Osteoblast (primary cell): ENCODE data around the gene NANOS1. TPM values are rescaled to one million over a fixed set of nuclear protein-coding genes. Genes with fewer than 3 reads are reported as not detected.

ENCODE experiments used
- DNase-seq: peaks from one replicate; pipeline ENCODE4 v3.0.0; 2011; ENCODE audit warnings: low spot score, mixed read lengths; ENCODE audit not compliant: insufficient read length; ENCODE audit errors: missing footprints
- H2AFZ ChIP-seq: 2 replicates; pipeline ENCODE4 v1.6.0; 2011; ENCODE audit warnings: mild to moderate bottlenecking, low read length
- H3K27ac ChIP-seq: 2 replicates; pipeline ENCODE4 v1.5.1; 2011; ENCODE audit warnings: mild to moderate bottlenecking, low read depth, low read length, moderate library complexity
- H3K27me3 ChIP-seq: 2 replicates; pipeline ENCODE4 v1.6.0; 2012; ENCODE audit warnings: mild to moderate bottlenecking, control low read depth, inconsistent platforms, low read length, moderate library complexity; ENCODE audit not compliant: insufficient read depth
- H3K36me3 ChIP-seq: 2 replicates; pipeline ENCODE4 v1.5.1; 2011; ENCODE audit warnings: mild to moderate bottlenecking, low read length, control low read depth, moderate library complexity; ENCODE audit not compliant: insufficient read depth
- H3K4me1 ChIP-seq: 2 replicates; pipeline ENCODE4 v1.5.1; 2011; ENCODE audit warnings: mild to moderate bottlenecking, low read length, control low read depth, moderate library complexity; ENCODE audit not compliant: insufficient read depth
- H3K4me2 ChIP-seq: 2 replicates; pipeline ENCODE4 v1.6.0; 2011; ENCODE audit warnings: mild to moderate bottlenecking, low read length; ENCODE audit not compliant: insufficient read depth
- H3K4me3 ChIP-seq: fragments of 200-600 bp; sonication (generic); 3 replicates; pipeline ENCODE4 v1.5.1; 2012; ENCODE audit warnings: mild to moderate bottlenecking, low read length, inconsistent platforms; ENCODE audit not compliant: insufficient read depth
- H3K79me2 ChIP-seq: 2 replicates; pipeline ENCODE4 v1.6.0; 2012; ENCODE audit warnings: mild to moderate bottlenecking, low read length, control low read depth, inconsistent platforms; ENCODE audit not compliant: insufficient read depth
- H3K9me3 ChIP-seq: 2 replicates; pipeline ENCODE4 v1.5.1; 2011; ENCODE audit warnings: low read depth, low read length, control low read depth
- H4K20me1 ChIP-seq: 2 replicates; pipeline ENCODE4 v1.6.0; 2012; ENCODE audit warnings: mild to moderate bottlenecking, low read length, control low read depth; ENCODE audit not compliant: insufficient read depth
- CTCF ChIP-seq: IDR thresholded peaks from 2 replicates; pipeline ENCODE4 v1.5.1; 2011; ENCODE audit warnings: mild to moderate bottlenecking, low read depth, low read length, moderate library complexity; ENCODE audit errors: extremely low read depth
- small RNA-seq: library from RNA; depleted of rRNA; stranded (forward); fragments of <200 nt; gene quantifications from one replicate; pipeline ENCODE3, GENCODE V24; 2012
- total RNA-seq: library from RNA; depleted of rRNA; stranded (reverse); fragments of >200 nt; gene quantifications from 2 replicates; pipeline ENCODE4 v1.2.3, GENCODE V29; 2012

Gene NANOS1
- total RNA-seq, 1 donor: 1.1 TPM

GRCh38 chr10:119079599-119080520, 50.3 kb downstream of the NANOS1 start:
- H2AFZ ChIP-seq: peak overlapping the region; percentile 81
- H3K4me2 ChIP-seq: peak overlapping the region; percentile 96
- H3K4me1 ChIP-seq: peaks cover 15% of the 10 kb centered on the region
- H3K79me2 ChIP-seq: peaks cover 67% of the 10 kb centered on the region
- H3K4me3 ChIP-seq: peak overlapping the region; percentile 99
- DNase-seq: peak; percentile 96
- H4K20me1 ChIP-seq: peaks cover 45% of the 10 kb centered on the region
- no peaks in the 10 kb centered on the region for H3K27me3 ChIP-seq
- no peak for TF ChIP-seq CTCF
- no peaks in the 10 kb centered on the region for H3K36me3 ChIP-seq
- no peaks in the 10 kb centered on the region for H3K9me3 ChIP-seq
- H3K27ac ChIP-seq: peak overlapping the region; percentile 96

- H3K4me2 ChIP-seq: peak within 1 kb of the TSS; percentile 96
- no peaks in the 10 kb centered on the region for H3K9me3 ChIP-seq
- TF ChIP-seq CTCF: no peak
- H3K36me3 ChIP-seq: no peaks in the 10 kb centered on the region
- H2AFZ ChIP-seq: peak within 1 kb of the TSS; percentile 89
- H4K20me1 ChIP-seq: peaks cover 40% of the 10 kb centered on the region
- H3K27ac ChIP-seq: peak within 1 kb of the TSS; percentile 96
- H3K79me2 ChIP-seq: peaks cover 60% of the 10 kb centered on the region
- peak; percentile 97 for DNase-seq
- H3K4me1 ChIP-seq: peaks cover 15% of the 10 kb centered on the region
- no peaks in the 10 kb centered on the region for H3K27me3 ChIP-seq
- H3K4me3 ChIP-seq: peak within 1 kb of the TSS; percentile 99
Measured at GRCh38 chr10:119080521-119081259, 51.2 kb downstream of the NANOS1 start, which contains the start of gene EIF3A. Gene EIF3A (minus strand): TSS chr10:119080817. CDS start chr10:119080676, 141 bp downstream.

Small RNAs within 50 kb of the gene (small RNA-seq; reads per million reads assigned to genes)
- 0.37 reads per million for gene RF00413
- gene SNORA19: not detected

Other genes starting within 250 kb of the NANOS1 start
- 135 and 151 TPM in 2 replicates for gene EIF3A, start 51.1 kb downstream of the NANOS1 start, total RNA-seq
- gene DENND10, start 74.4 kb downstream of the NANOS1 start, total RNA-seq: 102 and 111 TPM in 2 replicates
- 11.2 and 13.0 TPM in 2 replicates for gene SFXN4, start 136.0 kb downstream of the NANOS1 start, total RNA-seq
- 119 and 128 TPM in 2 replicates for gene PRDX3, start 149.1 kb downstream of the NANOS1 start, total RNA-seq
- gene GRK5, start 177.9 kb downstream of the NANOS1 start, total RNA-seq: 1.5 and 1.8 TPM in 2 replicates